ENCODE results near the gene PRRT3.

The PRRT3 gene

DNA sequence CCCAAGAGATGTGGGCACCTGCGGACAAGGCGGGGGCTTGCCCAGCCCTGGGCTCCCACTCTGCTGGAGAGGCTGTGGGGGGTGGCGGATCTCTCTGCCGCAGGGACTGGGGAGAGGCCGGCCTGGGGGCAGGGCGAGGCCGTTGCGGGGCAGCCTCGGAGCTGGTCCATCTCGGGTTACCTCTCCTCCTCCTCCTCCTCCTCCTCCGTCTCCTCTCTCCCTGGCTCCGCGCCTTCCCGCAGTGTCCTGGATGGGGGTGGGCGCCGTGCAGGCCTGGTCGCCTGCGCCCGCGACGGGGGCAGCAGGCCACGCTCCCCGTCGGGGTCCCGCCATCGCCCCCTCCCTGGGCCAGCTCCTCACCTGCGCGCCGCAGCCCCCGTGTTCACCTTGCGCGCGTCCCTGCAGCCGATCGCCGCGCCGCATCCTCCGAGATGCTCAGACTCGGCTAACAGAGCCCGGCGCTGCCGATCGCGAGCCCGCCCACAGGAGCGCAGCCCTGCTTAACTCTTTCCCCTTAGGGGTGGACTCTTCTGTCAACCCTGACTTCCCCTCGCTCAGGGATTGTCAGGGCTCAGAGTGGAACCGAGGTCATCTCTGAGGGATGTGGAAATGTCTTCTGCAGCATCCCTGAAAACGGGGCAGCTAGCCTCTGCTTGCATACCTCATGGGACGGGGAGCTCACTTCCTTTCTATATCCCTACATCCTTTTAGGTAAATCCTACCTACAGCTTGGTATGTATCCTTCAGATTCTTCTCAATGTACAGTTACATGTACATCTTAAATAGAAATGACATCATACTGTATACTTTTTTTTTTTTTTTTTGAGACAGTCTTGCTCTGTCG, at the start of gene PRRT3:
Gene PRRT3, minus strand, starts transcription at position 447 of the 844 bp plus-strand sequence. CDS start 2,293 bp downstream, outside the sequence.
- Histone ChIP-seq H3K36me3 (ENCODE audit: control insufficient read depth in 2 of 2, insufficient read depth in 2 of 2, low read length in 2 of 2) (peaks cover 0 to 4% of the 10 kb centered on the region in 2 donors), H3K9me3 (ENCODE audit: control insufficient read depth in 2 of 2, low read length in 2 of 2) (no peaks in the 10 kb centered on the region), H3K27ac (ENCODE audit: low read length) (no peak within 1 kb of the TSS), H3K9ac (ENCODE audit: low read length in 2 of 2) (peak within 1 kb of the TSS; percentile 51 to 55), H3K4me3 (ENCODE audit: low read length in 2 of 2) (peak within 1 kb of the TSS; percentile 65 to 79), H3K4me1 (ENCODE audit: control insufficient read depth, insufficient read depth, low read length) (peaks cover 34% of the 10 kb centered on the region), H3K27me3 (ENCODE audit: control insufficient read depth in 1 of 2, insufficient read depth in 2 of 2, low read length in 2 of 2) (no peaks in the 10 kb centered on the region)

DNA sequence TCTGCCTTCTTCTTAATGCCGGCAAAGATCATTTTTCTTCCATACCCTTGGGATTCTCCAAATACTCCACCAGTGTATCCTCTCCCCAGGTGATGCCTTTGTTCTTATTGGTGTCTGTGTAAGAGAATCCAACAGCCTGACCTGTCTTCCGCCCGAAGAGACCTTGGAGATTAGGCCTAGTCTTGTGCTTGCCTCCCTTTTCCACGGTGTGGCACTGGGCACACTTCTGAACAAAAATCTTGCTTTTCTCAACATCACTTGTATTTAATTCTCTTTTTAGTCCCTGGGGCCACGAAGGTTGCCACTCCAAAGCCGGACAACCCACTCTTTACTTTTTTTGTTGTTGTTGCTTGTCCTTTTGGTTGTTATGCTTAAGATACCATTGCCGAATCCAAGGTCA, 48.5 kb upstream of the PRRT3 start:
- H3K27me3 ChIP-seq (ENCODE audit: control insufficient read depth in 1 of 2, insufficient read depth in 2 of 2, low read length in 2 of 2): no peaks in the 10 kb centered on the region
- no peaks in the 10 kb centered on the region for H3K9me3 ChIP-seq (ENCODE audit: control insufficient read depth in 2 of 2, low read length in 2 of 2)
- H3K4me1 ChIP-seq (ENCODE audit: control insufficient read depth, insufficient read depth, low read length): no peaks in the 10 kb centered on the region
- H3K36me3 ChIP-seq (ENCODE audit: control insufficient read depth in 2 of 2, insufficient read depth in 2 of 2, low read length in 2 of 2): peaks cover 3 to 4% of the 10 kb centered on the region in 2 donors
- no peak overlapping the region for H3K9ac ChIP-seq (ENCODE audit: low read length in 2 of 2)
- H3K27ac ChIP-seq (ENCODE audit: low read length): no peak overlapping the region
- no peak overlapping the region for H3K4me3 ChIP-seq (ENCODE audit: low read length in 2 of 2)

DNA sequence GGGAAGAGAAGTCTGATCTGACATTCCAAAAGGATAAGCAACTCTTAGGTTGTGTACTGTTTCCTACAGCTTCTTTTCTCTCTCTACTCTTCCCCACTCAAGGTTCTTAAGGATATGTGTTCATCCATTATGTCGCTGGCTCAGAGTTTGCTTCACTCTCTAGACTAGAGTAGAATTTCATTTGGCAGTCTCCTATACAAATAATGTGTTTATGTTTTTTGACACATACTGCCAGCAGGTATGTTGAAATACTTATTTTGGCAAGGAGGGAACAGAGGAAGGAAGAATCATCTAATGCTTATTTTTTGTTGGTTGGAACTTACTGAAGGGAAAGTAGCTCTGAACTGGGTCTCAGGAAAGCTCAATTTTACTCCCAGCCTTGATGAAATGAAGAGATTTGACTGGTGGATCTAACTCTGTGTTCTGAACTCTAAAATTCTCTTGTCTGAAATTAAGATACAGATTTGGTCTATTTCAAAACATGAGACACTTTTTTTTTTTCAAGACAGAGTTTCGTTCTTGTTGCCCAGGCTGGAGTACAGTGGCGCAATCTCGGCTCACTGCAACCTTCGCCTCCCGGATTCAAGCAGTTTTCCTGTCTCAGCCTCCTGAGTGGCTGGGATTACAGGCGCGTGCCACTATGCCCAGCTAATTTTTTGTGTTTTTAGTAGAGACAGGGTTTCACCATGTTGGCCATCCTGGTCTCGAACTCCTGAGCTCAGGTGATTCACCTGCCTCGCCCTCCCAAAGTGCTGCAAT, 42.1 kb upstream of the PRRT3 start:
- Histone ChIP-seq H3K9ac (ENCODE audit: low read length in 2 of 2) (no peak overlapping the region), H3K4me1 (ENCODE audit: control insufficient read depth, insufficient read depth, low read length) (no peaks in the 10 kb centered on the region), H3K27ac (ENCODE audit: low read length) (no peak overlapping the region), H3K36me3 (ENCODE audit: control insufficient read depth in 2 of 2, insufficient read depth in 2 of 2, low read length in 2 of 2) (peaks cover 0 to 2% of the 10 kb centered on the region in 2 donors), H3K27me3 (ENCODE audit: control insufficient read depth in 1 of 2, insufficient read depth in 2 of 2, low read length in 2 of 2) (no peaks in the 10 kb centered on the region), H3K9me3 (ENCODE audit: control insufficient read depth in 2 of 2, low read length in 2 of 2) (no peaks in the 10 kb centered on the region), H3K4me3 (ENCODE audit: low read length in 2 of 2) (no peak overlapping the region)

DNA sequence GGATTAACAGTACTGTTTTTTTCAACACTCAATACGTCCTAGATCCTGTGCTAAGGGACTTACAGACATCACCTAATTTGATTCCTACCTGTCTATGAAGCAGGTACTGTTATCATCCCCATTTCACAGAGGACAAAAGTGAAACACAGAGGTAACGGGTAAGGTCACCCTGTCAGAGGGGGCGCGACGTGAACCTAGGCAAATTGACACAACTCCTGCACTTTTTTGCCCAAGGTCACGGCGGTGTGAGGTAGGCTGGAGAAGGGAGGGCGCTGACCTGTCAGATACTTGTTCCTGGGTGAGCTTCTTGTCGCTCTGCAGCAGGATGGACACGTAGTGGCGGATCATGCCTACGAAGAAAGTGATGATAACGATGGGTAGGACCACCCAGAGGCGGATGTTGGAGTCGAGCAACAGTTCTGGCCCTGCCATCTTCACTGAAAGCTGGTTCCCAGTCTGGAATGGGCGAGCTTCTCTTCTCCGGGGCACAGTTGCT, 34.1 kb upstream of the PRRT3 start:
- peaks cover 16% of the 10 kb centered on the region for H3K4me1 ChIP-seq (ENCODE audit: control insufficient read depth, insufficient read depth, low read length)
- H3K9me3 ChIP-seq (ENCODE audit: control insufficient read depth in 2 of 2, low read length in 2 of 2): no peaks in the 10 kb centered on the region
- H3K9ac ChIP-seq (ENCODE audit: low read length in 2 of 2): peak overlapping the region; percentile 91 to 97
- H3K4me3 ChIP-seq (ENCODE audit: low read length in 2 of 2): peak overlapping the region; percentile 93 to 100
- no peaks in the 10 kb centered on the region for H3K36me3 ChIP-seq (ENCODE audit: control insufficient read depth in 2 of 2, insufficient read depth in 2 of 2, low read length in 2 of 2)
- H3K27ac ChIP-seq (ENCODE audit: low read length): peak overlapping the region; percentile 82
- H3K27me3 ChIP-seq (ENCODE audit: control insufficient read depth in 1 of 2, insufficient read depth in 2 of 2, low read length in 2 of 2): no peaks in the 10 kb centered on the region

DNA sequence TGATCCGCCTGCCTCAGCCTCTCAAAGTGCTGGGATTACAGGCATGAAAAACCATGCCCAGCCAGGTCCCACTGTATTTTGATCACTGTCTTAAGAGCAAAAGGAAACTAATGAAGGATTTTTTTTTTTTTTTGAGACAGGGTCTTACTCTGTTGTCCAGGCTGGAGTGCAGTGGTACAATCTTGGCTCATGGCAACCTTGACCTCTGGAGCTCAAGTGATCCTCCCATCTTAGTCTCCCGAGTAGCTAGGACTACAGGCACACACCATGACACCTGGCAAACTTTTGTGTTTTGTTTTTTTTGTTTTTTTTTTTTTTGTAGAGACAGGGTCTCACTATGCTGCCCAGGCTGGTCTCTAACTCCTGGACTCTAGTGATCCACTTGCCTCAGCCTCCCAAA, 28.0 kb upstream of the PRRT3 start:
- no peak overlapping the region for H3K4me3 ChIP-seq (ENCODE audit: low read length in 2 of 2)
- no peaks in the 10 kb centered on the region for H3K27me3 ChIP-seq (ENCODE audit: control insufficient read depth in 1 of 2, insufficient read depth in 2 of 2, low read length in 2 of 2)
- H3K4me1 ChIP-seq (ENCODE audit: control insufficient read depth, insufficient read depth, low read length): peaks cover 13% of the 10 kb centered on the region
- H3K27ac ChIP-seq (ENCODE audit: low read length): no peak overlapping the region
- no peak overlapping the region for H3K9ac ChIP-seq (ENCODE audit: low read length in 2 of 2)
- peaks cover 5 to 8% of the 10 kb centered on the region in 2 donors for H3K36me3 ChIP-seq (ENCODE audit: control insufficient read depth in 2 of 2, insufficient read depth in 2 of 2, low read length in 2 of 2)
- H3K9me3 ChIP-seq (ENCODE audit: control insufficient read depth in 2 of 2, low read length in 2 of 2): no peaks in the 10 kb centered on the region

DNA sequence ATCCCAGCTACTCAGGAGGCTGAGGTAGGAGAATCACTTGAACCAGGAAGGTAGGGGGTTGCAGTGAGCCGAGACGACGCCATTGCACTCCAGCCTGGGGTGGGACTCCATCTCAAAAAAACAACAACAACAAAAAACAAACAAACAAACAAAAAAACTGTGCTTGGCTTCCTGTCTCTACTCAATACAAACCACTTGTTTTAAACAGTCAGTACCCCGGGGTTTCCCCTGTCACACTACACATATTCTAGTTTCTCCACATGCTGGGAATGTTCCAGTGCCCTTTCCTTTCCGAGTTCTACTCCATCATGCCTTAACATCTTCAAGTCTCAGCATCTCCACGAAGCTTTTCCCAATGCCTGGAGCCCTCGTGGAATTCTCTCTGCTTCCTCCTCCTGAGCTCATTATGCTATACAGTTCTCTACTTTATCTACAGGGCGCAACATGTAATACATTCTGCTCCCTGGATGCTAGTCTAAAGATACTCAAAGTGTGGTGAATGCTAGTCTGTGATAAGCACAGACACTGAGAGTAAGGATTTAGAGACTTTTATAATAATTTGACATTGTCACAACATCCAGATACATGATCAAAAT, 26.6 kb upstream of the PRRT3 start:
- Histone ChIP-seq H3K9ac (ENCODE audit: low read length in 2 of 2) (no peak overlapping the region), H3K4me1 (ENCODE audit: control insufficient read depth, insufficient read depth, low read length) (peaks cover 13% of the 10 kb centered on the region)

DNA sequence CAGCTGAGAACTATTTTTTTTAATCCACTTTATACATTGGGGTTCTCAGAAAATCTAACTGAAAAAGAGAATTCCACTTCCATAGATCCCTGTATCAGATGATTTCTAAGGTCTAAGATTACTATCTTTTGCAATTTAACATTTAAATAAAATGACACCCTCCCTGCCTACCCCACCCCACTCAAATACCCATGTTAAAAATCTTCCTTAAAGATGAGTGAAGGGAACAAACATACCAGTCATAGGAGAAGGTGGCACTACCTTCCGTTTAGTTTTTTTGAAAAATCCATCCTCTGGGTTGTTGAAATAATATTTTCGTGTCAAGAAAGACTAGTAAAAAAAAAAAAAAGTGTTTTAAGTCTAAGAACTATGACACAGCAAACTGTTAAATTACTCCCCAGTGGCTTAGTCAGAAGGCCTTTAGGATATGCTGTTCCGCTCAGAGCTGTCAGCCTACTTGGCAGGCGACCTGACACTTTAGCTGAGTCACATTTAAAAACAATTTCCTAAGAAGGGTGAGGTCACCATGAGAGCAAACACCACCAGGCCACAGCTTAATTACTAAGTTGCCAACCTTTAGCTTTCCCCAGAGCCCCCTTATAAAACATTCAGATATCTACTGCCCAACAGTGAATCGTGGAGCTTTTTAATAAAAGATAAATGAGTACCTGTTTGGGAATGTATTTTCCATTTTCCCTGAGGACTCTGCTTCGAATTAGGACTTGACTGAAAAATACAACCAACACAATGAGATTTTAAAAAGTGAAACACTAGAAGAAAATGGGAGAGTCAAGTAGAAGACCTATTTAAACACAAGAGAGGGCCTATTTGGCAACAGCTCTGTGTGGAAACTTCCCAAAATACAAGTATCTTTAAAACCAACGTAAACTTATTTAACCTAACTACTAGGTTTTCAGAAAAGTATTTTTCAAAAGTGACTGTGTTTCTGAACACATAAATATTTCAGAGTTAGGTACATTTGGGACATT, 24.8 kb upstream of the PRRT3 start:
- Histone ChIP-seq H3K27ac (ENCODE audit: low read length) (peak overlapping the region; percentile 83), H3K9ac (ENCODE audit: low read length in 2 of 2) (peak overlapping the region; percentile 42 to 53), H3K4me3 (ENCODE audit: low read length in 2 of 2) (peak overlapping the region in 1 of 2 donors; percentile 17)

More for the DNA sequence above, 26.6 kb upstream of the PRRT3 start:
- H3K4me3 ChIP-seq (ENCODE audit: low read length in 2 of 2): no peak overlapping the region
- H3K36me3 ChIP-seq (ENCODE audit: control insufficient read depth in 2 of 2, insufficient read depth in 2 of 2, low read length in 2 of 2): peaks cover 8 to 13% of the 10 kb centered on the region in 2 donors
- H3K27ac ChIP-seq (ENCODE audit: low read length): peak overlapping the region; percentile 53
- H3K27me3 ChIP-seq (ENCODE audit: control insufficient read depth in 1 of 2, insufficient read depth in 2 of 2, low read length in 2 of 2): no peaks in the 10 kb centered on the region
- H3K9me3 ChIP-seq (ENCODE audit: control insufficient read depth in 2 of 2, low read length in 2 of 2): no peaks in the 10 kb centered on the region

DNA sequence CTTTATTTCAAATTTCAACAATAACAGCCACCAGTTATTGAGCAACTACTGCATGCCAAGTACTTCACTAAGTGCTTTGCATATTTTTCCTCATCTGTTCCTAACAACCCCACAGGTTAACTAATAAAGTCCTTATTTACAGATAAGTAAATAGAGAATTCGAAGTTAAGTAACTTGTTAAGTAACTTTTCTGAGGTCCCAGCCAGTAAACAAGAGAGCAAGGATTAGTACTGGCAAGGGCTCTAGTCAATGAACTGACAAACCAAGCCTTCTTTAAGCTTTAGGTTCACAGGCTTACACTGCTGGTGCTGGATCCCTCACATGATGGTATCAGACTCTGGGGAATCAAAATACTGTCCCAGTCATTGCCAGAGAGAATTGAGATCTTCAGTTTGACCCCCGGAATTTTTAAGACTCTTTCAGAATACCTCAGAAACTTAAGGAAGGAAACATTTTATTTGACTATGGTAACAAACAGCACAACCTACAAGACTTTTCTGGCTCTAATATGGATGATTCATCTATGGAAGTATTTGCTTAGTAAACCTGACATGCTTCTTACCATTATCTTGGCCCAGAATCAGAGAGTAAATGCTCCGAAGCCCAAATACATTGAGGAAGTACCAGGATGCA, 17.9 kb upstream of the PRRT3 start:
- no peak overlapping the region for H3K9ac ChIP-seq (ENCODE audit: low read length in 2 of 2)

More for the DNA sequence above, 24.8 kb upstream of the PRRT3 start:
- no peaks in the 10 kb centered on the region for H3K9me3 ChIP-seq (ENCODE audit: control insufficient read depth in 2 of 2, low read length in 2 of 2)
- peaks cover 13% of the 10 kb centered on the region for H3K4me1 ChIP-seq (ENCODE audit: control insufficient read depth, insufficient read depth, low read length)
- no peaks in the 10 kb centered on the region for H3K27me3 ChIP-seq (ENCODE audit: control insufficient read depth in 1 of 2, insufficient read depth in 2 of 2, low read length in 2 of 2)
- H3K36me3 ChIP-seq (ENCODE audit: control insufficient read depth in 2 of 2, insufficient read depth in 2 of 2, low read length in 2 of 2): peaks cover 16 to 22% of the 10 kb centered on the region in 2 donors

DNA sequence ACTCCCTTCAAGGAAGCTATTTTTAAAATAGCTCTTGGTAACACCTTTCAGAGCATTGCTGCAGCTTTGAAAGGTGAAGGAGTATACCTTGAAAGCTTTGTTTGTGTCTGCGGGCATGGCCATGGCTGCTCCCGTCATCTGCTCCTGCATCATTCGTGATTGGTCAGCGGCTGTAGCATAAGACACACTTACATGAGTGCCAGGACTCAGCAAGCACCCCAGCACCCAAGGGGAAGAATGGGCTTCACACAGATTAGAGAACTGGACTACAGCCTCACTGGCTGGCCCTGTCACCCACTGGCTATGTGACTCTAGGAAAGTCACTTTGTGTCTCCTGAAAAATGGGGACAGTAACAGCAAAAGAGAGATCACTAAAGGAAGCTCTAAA, 17.4 kb upstream of the PRRT3 start:
- Histone ChIP-seq H3K36me3 (ENCODE audit: control insufficient read depth in 2 of 2, insufficient read depth in 2 of 2, low read length in 2 of 2) (peaks cover 40 to 49% of the 10 kb centered on the region in 2 donors), H3K9me3 (ENCODE audit: control insufficient read depth in 2 of 2, low read length in 2 of 2) (no peaks in the 10 kb centered on the region), H3K4me3 (ENCODE audit: low read length in 2 of 2) (no peak overlapping the region), H3K27ac (ENCODE audit: low read length) (no peak overlapping the region), H3K27me3 (ENCODE audit: control insufficient read depth in 1 of 2, insufficient read depth in 2 of 2, low read length in 2 of 2) (no peaks in the 10 kb centered on the region), H3K9ac (ENCODE audit: low read length in 2 of 2) (no peak overlapping the region), H3K4me1 (ENCODE audit: control insufficient read depth, insufficient read depth, low read length) (peaks cover 3% of the 10 kb centered on the region)

More for the DNA sequence above, 17.9 kb upstream of the PRRT3 start:
- Histone ChIP-seq H3K4me3 (ENCODE audit: low read length in 2 of 2) (no peak overlapping the region), H3K27ac (ENCODE audit: low read length) (no peak overlapping the region), H3K36me3 (ENCODE audit: control insufficient read depth in 2 of 2, insufficient read depth in 2 of 2, low read length in 2 of 2) (peaks cover 38 to 49% of the 10 kb centered on the region in 2 donors), H3K9me3 (ENCODE audit: control insufficient read depth in 2 of 2, low read length in 2 of 2) (no peaks in the 10 kb centered on the region), H3K27me3 (ENCODE audit: control insufficient read depth in 1 of 2, insufficient read depth in 2 of 2, low read length in 2 of 2) (no peaks in the 10 kb centered on the region), H3K4me1 (ENCODE audit: control insufficient read depth, insufficient read depth, low read length) (peaks cover 3% of the 10 kb centered on the region)
